ENCODE data around the gene CSNK1G3. TPM values are rescaled to one million over a fixed set of nuclear protein-coding genes. Genes with fewer than 3 reads are reported as not detected.
A peak's percentile ranks its signal among the peaks of the same experiment; 100 is the strongest.

Gene CSNK1G3
- total RNA-seq, 1 donor from 2014 or later: 27.6 TPM

- no peak for TF ChIP-seq CTCF (IDR thresholded peaks at IDR 0.05; ENCODE audit: borderline replicate concordance)
- H3K9me3 ChIP-seq (replicated peaks): no peaks in the 10 kb centered on the region
- intact Hi-C loops (cut with micrococcal nuclease): no loop called here
- peaks cover 8% of the 10 kb centered on the region for H3K36me3 ChIP-seq
- H3K27ac ChIP-seq (replicated peaks): no peak overlapping the region
- no peak for DNase-seq
- H3K4me1 ChIP-seq: peaks cover 19% of the 10 kb centered on the region
- H3K4me3 ChIP-seq: no peak overlapping the region
- H3K27me3 ChIP-seq (ENCODE audit: low read depth): no peaks in the 10 kb centered on the region
These were observed 46.9 kb downstream of the CSNK1G3 start for GRCh38 chr5:123558762-123559433.

- Histone ChIP-seq H3K36me3 (peaks cover 8% of the 10 kb centered on the region), H3K27ac (replicated peaks) (no peak overlapping the region), H3K4me1 (peaks cover 18% of the 10 kb centered on the region), H3K9me3 (replicated peaks) (no peaks in the 10 kb centered on the region), H3K27me3 (ENCODE audit: low read depth) (no peaks in the 10 kb centered on the region), H3K4me3 (no peak overlapping the region)
- intact Hi-C loops (cut with micrococcal nuclease): no loop called here
- no peak for DNase-seq
- TF ChIP-seq CTCF (IDR thresholded peaks at IDR 0.05; ENCODE audit: borderline replicate concordance): no peak
These were observed 47.4 kb downstream of the CSNK1G3 start for GRCh38 chr5:123559434-123559775.

- intact Hi-C loops (cut with micrococcal nuclease): no loop called here
- no peak overlapping the region for H3K27ac ChIP-seq (replicated peaks)
- peaks cover 8% of the 10 kb centered on the region for H3K4me1 ChIP-seq
- peaks cover 8% of the 10 kb centered on the region for H3K36me3 ChIP-seq
- no peaks in the 10 kb centered on the region for H3K9me3 ChIP-seq (replicated peaks)
- no peak for DNase-seq
- no peak overlapping the region for H3K4me3 ChIP-seq
- no peaks in the 10 kb centered on the region for H3K27me3 ChIP-seq (ENCODE audit: low read depth)
- no peak for TF ChIP-seq CTCF (IDR thresholded peaks at IDR 0.05; ENCODE audit: borderline replicate concordance)
These were observed 49.3 kb downstream of the CSNK1G3 start for GRCh38 chr5:123561230-123561629.

GRCh38 chr5:123571927-123572326, 60.0 kb downstream of the CSNK1G3 start:
- DNase-seq: no peak
- H3K4me3 ChIP-seq: no peak overlapping the region
- H3K27me3 ChIP-seq (ENCODE audit: low read depth): no peaks in the 10 kb centered on the region
- no peaks in the 10 kb centered on the region for H3K9me3 ChIP-seq (replicated peaks)
- no peaks in the 10 kb centered on the region for H3K4me1 ChIP-seq
- intact Hi-C loops (cut with micrococcal nuclease): no loop called here
- H3K36me3 ChIP-seq: peaks cover 18% of the 10 kb centered on the region
- H3K27ac ChIP-seq (replicated peaks): no peak overlapping the region
- no peak for TF ChIP-seq CTCF (IDR thresholded peaks at IDR 0.05; ENCODE audit: borderline replicate concordance)

- DNase-seq: no peak
- H3K36me3 ChIP-seq: peaks cover 27% of the 10 kb centered on the region
- H3K9me3 ChIP-seq (replicated peaks): no peaks in the 10 kb centered on the region
- no peak for TF ChIP-seq CTCF (IDR thresholded peaks at IDR 0.05; ENCODE audit: borderline replicate concordance)
- H3K4me3 ChIP-seq: no peak overlapping the region
- H3K27me3 ChIP-seq (ENCODE audit: low read depth): no peaks in the 10 kb centered on the region
- H3K4me1 ChIP-seq: peaks cover 24% of the 10 kb centered on the region
- peak overlapping the region; percentile 75 for H3K27ac ChIP-seq (replicated peaks)
- intact Hi-C loops (cut with micrococcal nuclease): no loop called here
These were observed 66.4 kb downstream of the CSNK1G3 start for GRCh38 chr5:123578390-123578789.

Data from left ventricle myocardium inferior (tissue), 1 donor.